ENCODE results near the gene SCO2. TPM values are rescaled to one million over a fixed set of nuclear protein-coding genes. Genes with fewer than 3 reads are reported as not detected.
A peak's percentile ranks its signal among the peaks of the same experiment; 100 is the strongest.
"Not testable (repeated sequence)": the region's sequence is repeated elsewhere in the genome, so short reads cannot be mapped to it uniquely, and the experiment has no call there.

The SCO2 gene
- total RNA-seq, 1 donor from 2014 or later: 2.0 TPM

- Mint-ChIP-seq H3K4me1 (ENCODE audit: unreplicated experiment) (peaks cover 3% of the 10 kb centered on the region), H3K36me3 (no peaks in the 10 kb centered on the region), H3K4me3 (no peak within 1 kb of the TSS), H3K27me3 (peaks cover 7% of the 10 kb centered on the region), H3K9me3 (no peaks in the 10 kb centered on the region), H3K27ac (no peak within 1 kb of the TSS)
- no peak for DNase-seq (ENCODE audit: extremely low spot score, unreplicated experiment)
- peak; percentile 18 for TF ChIP-seq CTCF (conservative IDR thresholded peaks at IDR 0.05)
Observed at GRCh38 chr22:50545522-50546325, 20.3 kb upstream of the SCO2 start, which contains the start of gene KLHDC7B. TSS of gene KLHDC7B (plus strand) at chr22:50545899. CDS start at chr22:50546244, 345 bp downstream.

- Mint-ChIP-seq H3K27me3 (peaks cover 5% of the 10 kb centered on the region), H3K27ac (no peak overlapping the region), H3K4me3 (no peak overlapping the region), H3K4me1 (ENCODE audit: unreplicated experiment) (peaks cover 3% of the 10 kb centered on the region), H3K9me3 (no peaks in the 10 kb centered on the region), H3K36me3 (no peaks in the 10 kb centered on the region)
- DNase-seq (ENCODE audit: extremely low spot score, unreplicated experiment): no peak
- TF ChIP-seq CTCF (conservative IDR thresholded peaks at IDR 0.05): no peak
Observed at GRCh38 chr22:50544746-50545253, 19.4 kb upstream of the SCO2 start.

GRCh38 chr22:50544078-50544745 lies 18.8 kb upstream of the SCO2 start:
- no peak for DNase-seq (ENCODE audit: extremely low spot score, unreplicated experiment)
- Mint-ChIP-seq H3K9me3 (no peaks in the 10 kb centered on the region), H3K27ac (no peak overlapping the region), H3K4me1 (ENCODE audit: unreplicated experiment) (peaks cover 3% of the 10 kb centered on the region), H3K36me3 (no peaks in the 10 kb centered on the region), H3K27me3 (peaks cover 5% of the 10 kb centered on the region), H3K4me3 (peak overlapping the region; percentile 36)
- peak; percentile 69 for TF ChIP-seq CTCF (conservative IDR thresholded peaks at IDR 0.05)

- H3K27me3 Mint-ChIP-seq: peaks cover 9% of the 10 kb centered on the region
- peak overlapping the region; percentile 30 for H3K4me3 Mint-ChIP-seq
- H3K36me3 Mint-ChIP-seq: peaks cover 4% of the 10 kb centered on the region
- TF ChIP-seq CTCF (conservative IDR thresholded peaks at IDR 0.05): no peak
- H3K27ac Mint-ChIP-seq: no peak overlapping the region
- peaks cover 3% of the 10 kb centered on the region for H3K4me1 Mint-ChIP-seq (ENCODE audit: unreplicated experiment)
- no peaks in the 10 kb centered on the region for H3K9me3 Mint-ChIP-seq
- no peak for DNase-seq (ENCODE audit: extremely low spot score, unreplicated experiment)
Observed at GRCh38 chr22:50542416-50542927, 17.1 kb upstream of the SCO2 start.

- not testable (repeated sequence) for H3K36me3 Mint-ChIP-seq; H3K9me3 Mint-ChIP-seq; DNase-seq (ENCODE audit: extremely low spot score, unreplicated experiment); H3K4me3 Mint-ChIP-seq; H3K27me3 Mint-ChIP-seq; H3K4me1 Mint-ChIP-seq (ENCODE audit: unreplicated experiment)
- H3K27ac Mint-ChIP-seq: peak overlapping the region; percentile 56
Observed at GRCh38 chr22:50541667-50542026, 16.2 kb upstream of the SCO2 start.

GRCh38 chr22:50540381-50540780 lies 15.0 kb upstream of the SCO2 start:
- H3K9me3 Mint-ChIP-seq: no peaks in the 10 kb centered on the region
- H3K27me3 Mint-ChIP-seq: peaks cover 9% of the 10 kb centered on the region
- peaks cover 3% of the 10 kb centered on the region for H3K4me1 Mint-ChIP-seq (ENCODE audit: unreplicated experiment)

More at GRCh38 chr22:50540381-50540780, 15.0 kb upstream of the SCO2 start:
- peak overlapping the region; percentile 60 for H3K27ac Mint-ChIP-seq
- no peak for DNase-seq (ENCODE audit: extremely low spot score, unreplicated experiment)
- no peak for TF ChIP-seq CTCF (conservative IDR thresholded peaks at IDR 0.05)
- no peak overlapping the region for H3K4me3 Mint-ChIP-seq
- H3K36me3 Mint-ChIP-seq: peaks cover 4% of the 10 kb centered on the region

Data from type B pancreatic cell (in vitro differentiated cells).